SU-DHL-6 (cell line): ENCODE data around the gene SPOCK3.

Experiments
- CTCF ChIP-seq: fragments of 200-600 bp; sonication (generic); IDR thresholded peaks from one replicate; pipeline ENCODE4 v1.5.1; 2017; ENCODE audit warnings: antibody characterized with exemption, mild to moderate bottlenecking, low read length, moderate library complexity; ENCODE audit not compliant: insufficient read depth, poor library complexity, severe bottlenecking
- EZH2phosphoT487 ChIP-seq: fragments of 200-600 bp; sonication (generic), shearing (Covaris generic); conservative IDR thresholded peaks from 2 replicates; pipeline ENCODE4 v1.6.1; 2018; ENCODE audit warnings: mild to moderate bottlenecking, antibody characterized with exemption, low read length, moderate library complexity, mixed read lengths

- TF ChIP-seq CTCF, result no peak
- no peak for TF ChIP-seq EZH2phosphoT487
Observed at GRCh38 chr4:166816890-166817289, 417.4 kb downstream of the SPOCK3 start.
